K562 (cell line): ENCODE data around the gene HOXA11. TPM values are rescaled to one million over a fixed set of nuclear protein-coding genes. Genes with fewer than 3 reads are reported as not detected.

ENCODE experiments used
- ATAC-seq: fragments of 200-7000 bp; cut with Tn5 transposase; 3 replicates; pipeline ENCODE4 v1.9.1; 2020; ENCODE audit warnings: moderate library complexity
- BruUV-seq: library from RNA; stranded (reverse); fragments of 400-500 nt; replicated peaks from 2 replicates; lab custom pipeline; 2021; lab: Mats Ljungman, UMichigan
- CTCF ChIA-PET: fragments of 300-600 bp; formaldehyde crosslinking; extraction: SDS; loops from one replicate; lab custom pipeline; 2021; ENCODE audit warnings: low intra/inter-chr PET ratio; lab: Yijun Ruan, JAX
- POLR2A ChIA-PET: fragments of 300-600, 350-650 bp; sonication (Branson Sonifier 250); formaldehyde crosslinking; extraction: SDS; loops from one replicate; lab custom pipeline; 2021; ENCODE audit warnings: antibody characterized with exemption, inconsistent platforms; lab: Yijun Ruan, JAX
- DNase-seq, 4 experiments: peaks; one replicate each; pipeline versions ENCODE4 v3.0.0 to v3.0.0-alpha.2; 2011 to 2018; ENCODE audit warnings: low spot score in 3 of 4, mixed read lengths in 3 of 4; ENCODE audit errors: extremely low read depth in 1 of 4
- FAIRE-seq: peaks from 2 replicates; lab custom pipeline; 2011; peaks lifted over from hg19 to GRCh38; lab: Jason Lieb, UNC
- H2AFZ ChIP-seq: 2 replicates; pipeline ENCODE4 v1.6.0; 2011; ENCODE audit warnings: low read depth, low read length, control low read depth, inconsistent platforms
- H3K27ac ChIP-seq: fragments of 200-600 bp; 3 replicates; pipeline ENCODE4 v1.8.0; 2011; ENCODE audit warnings: low read depth, mild to moderate bottlenecking, control low read depth, inconsistent platforms, low read length, moderate library complexity, mixed read lengths; ENCODE audit errors: extremely low read depth
- H3K27me3 ChIP-seq, 2 experiments: fragments of 300-600 bp in 1 of 2; 2 replicates in 1 of 2; 3 replicates in 1 of 2; pipeline versions ENCODE4 v1.6.0 to v1.8.0; 2011; ENCODE audit warnings: inconsistent platforms in 2 of 2, low read length in 2 of 2, mild to moderate bottlenecking in 1 of 2, mixed read lengths in 1 of 2, moderate library complexity in 1 of 2; ENCODE audit not compliant: control insufficient read depth in 2 of 2, insufficient read depth in 2 of 2
- H3K36me3 ChIP-seq: fragments of 300-600 bp; 3 replicates; pipeline ENCODE4 v1.8.0; 2011; ENCODE audit warnings: mild to moderate bottlenecking, low read length, inconsistent platforms; ENCODE audit not compliant: control insufficient read depth, insufficient read depth
- H3K4me1 ChIP-seq, 2 experiments: fragments of 200-600 bp in 1 of 2; replicated peaks in 1 of 2; 2 replicates in 1 of 2; 3 replicates in 1 of 2; pipeline versions ENCODE4 v1.5.1 to v1.8.0; 2011; ENCODE audit warnings: inconsistent platforms in 2 of 2, low read length in 2 of 2, mild to moderate bottlenecking in 1 of 2, mixed read lengths in 1 of 2, moderate library complexity in 1 of 2; ENCODE audit not compliant: control insufficient read depth in 2 of 2, insufficient read depth in 2 of 2
- H3K4me2 ChIP-seq: 2 replicates; pipeline ENCODE4 v1.6.1; 2011; ENCODE audit warnings: low read length, control low read depth, inconsistent platforms, mixed read lengths; ENCODE audit not compliant: insufficient read depth
- H3K4me3 ChIP-seq: fragments of 200-600 bp; sonication (generic), shearing (Covaris generic); 2 replicates; pipeline ENCODE4 v1.5.1; 2016; ENCODE audit warnings: control low read depth, inconsistent platforms
- H3K79me2 ChIP-seq: fragments of 200-600 bp; 3 replicates; pipeline ENCODE4 v1.8.0; 2011; ENCODE audit warnings: low read length, inconsistent platforms; ENCODE audit not compliant: control insufficient read depth, insufficient read depth
- H3K9ac ChIP-seq, 2 experiments: 2 replicates each; pipeline versions ENCODE4 v1.6.0 to v1.6.1; 2011; ENCODE audit warnings: low read depth in 2 of 2, low read length in 2 of 2, control low read depth in 1 of 2, inconsistent platforms in 1 of 2, mild to moderate bottlenecking in 1 of 2, mixed read lengths in 1 of 2; ENCODE audit not compliant: insufficient read depth in 1 of 2
- H3K9me1 ChIP-seq: one replicate; pipeline ENCODE4 v1.6.0; 2011; ENCODE audit warnings: inconsistent platforms, mild to moderate bottlenecking, low read length, moderate library complexity; ENCODE audit not compliant: control insufficient read depth, insufficient read depth
- H3K9me3 ChIP-seq: replicated peaks from 2 replicates; pipeline ENCODE4 v1.5.1; 2011; ENCODE audit warnings: low read depth, low read length, inconsistent platforms; ENCODE audit not compliant: control insufficient read depth, insufficient read depth
- H4K20me1 ChIP-seq: replicated peaks from 2 replicates; pipeline ENCODE4 v1.6.1; 2011; ENCODE audit warnings: low read length, inconsistent platforms, mixed read lengths; ENCODE audit not compliant: control insufficient read depth, insufficient read depth
- BRD9 ChIP-seq: fragments of 450-650 bp; IDR thresholded peaks from 2 replicates; pipeline ENCODE4 v1.6.1; 2018; ENCODE audit warnings: low read depth; ENCODE audit not compliant: partially characterized antibody
- CBFA2T2 ChIP-seq: fragments of 450-650 bp; conservative IDR thresholded peaks from 2 replicates; pipeline ENCODE4 v1.6.1; 2017; ENCODE audit warnings: mild to moderate bottlenecking
- MEF2A ChIP-seq: IDR thresholded peaks from 2 replicates; pipeline ENCODE4 v1.6.1; 2011; ENCODE audit warnings: low read depth, mild to moderate bottlenecking, low read length, moderate library complexity; ENCODE audit not compliant: control insufficient read depth
- SRSF9 ChIP-seq: fragments of 200-400 bp; formaldehyde crosslinking; IDR thresholded peaks from 2 replicates; pipeline ENCODE4 v1.6.1; 2017; ENCODE audit warnings: low read depth, low read length, borderline replicate concordance
- TAF15 ChIP-seq: fragments of 200-400 bp; formaldehyde crosslinking; IDR thresholded peaks from 2 replicates; pipeline ENCODE4 v1.6.1; 2017; ENCODE audit warnings: mild to moderate bottlenecking, low read depth, low read length, moderate library complexity
- YY1 ChIP-seq, 3 experiments: IDR thresholded peaks; 2 replicates each; pipeline ENCODE4 v1.6.1; 2011; ENCODE audit warnings: low read length in 2 of 3, mild to moderate bottlenecking in 2 of 3, moderate library complexity in 2 of 3, borderline replicate concordance in 1 of 3, control low read depth in 1 of 3, low read depth in 1 of 3; ENCODE audit not compliant: insufficient read depth in 3 of 3, insufficient replicate concordance in 2 of 3, control insufficient read depth in 1 of 3, insufficient read length in 1 of 3; ENCODE audit errors: extremely low read depth in 1 of 3
- ZNF696 ChIP-seq: fragments of 250-450 bp; sonication (Bioruptor Pico); conservative IDR thresholded peaks from 2 replicates; pipeline ENCODE4 v1.4.0; 2020; ENCODE audit warnings: mild to moderate bottlenecking, moderate library complexity
- WGBS: fragments of 100-300 bp; shearing (Covaris generic); methylation state at CpG from one replicate; pipeline ENCODE4 v1.1.6; 2016; ENCODE audit warnings: low coverage, mixed read lengths; ENCODE audit not compliant: insufficient coverage; ENCODE audit errors: missing lambda C conversion rate; 5-methylcytosine and 5-hydroxymethylcytosine counted together
- in situ Hi-C: fragments of 300-500 bp; cut with MboI; formaldehyde crosslinking; loops from 4 replicates; pipeline ENCODE4 v1.15.0; 2018; ENCODE audit warnings: inconsistent platforms, mixed read lengths
- intact Hi-C: fragments of 100-400 bp; cut with micrococcal nuclease; formaldehyde crosslinking; loops from 2 replicates; pipeline ENCODE4 v1.14.2; 2022
- polyA plus RNA-seq, 8 experiments: library from polyadenylated mRNA; depleted of rRNA in 4 of 8; stranded (reverse) in 5 of 8; unstranded in 3 of 8; fragments of >200 nt; fragmentation: Nextera tagmentation in 2 of 8; fragmentation: Illumina TruSeq in 1 of 8; extraction: Ambion mirVana in 2 of 8; extraction: Trizol in 1 of 8; gene quantifications; 2 replicates each; pipeline versions ENCODE4 v1.2.1 to v1.2.3, GENCODE V29; 2011 to 2014; ENCODE audit warnings: inconsistent platforms in 1 of 8, missing spikeins in 1 of 8
- total RNA-seq, 7 experiments: library from RNA; depleted of rRNA in 6 of 7; stranded (reverse); fragments of >200 nt in 6 of 7; fragmentation: Illumina TruSeq in 2 of 7; extraction: Trizol in 2 of 7; gene quantifications; 2 replicates each; pipeline versions ENCODE4 v1.2.1 to v1.2.3, GENCODE V29; 2011 to 2021; ENCODE audit warnings: low replicate concordance in 1 of 7
- TF ChIP-seq, protein P1 (sequence below): fragments of 450-650 bp; IDR thresholded peaks from 2 replicates; pipeline ENCODE4 v1.6.1; 2016; ENCODE audit warnings: low read depth, mild to moderate bottlenecking, moderate library complexity

HOXA11 gene
- total and polyA plus RNA-seq, 9 of the 15 experiments (the other 6 are each of a cell fraction or from before 2014, with no cell fraction given) = not detected

GRCh38 chr7:27155816-27156507 lies 29.1 kb downstream of the HOXA11 start:
- in situ Hi-C loops = loop anchor here (25.0 kb wide), 3 partner anchors 644 to 1269 kb away; no protein-coding TSS in a partner anchor
- CTCF ChIA-PET = interaction anchor here (0.6 kb wide), 1 partner anchor 461 kb away, joined by 3 read pairs; no protein-coding TSS in a partner anchor
- H2AFZ ChIP-seq = no peak overlapping the region
- no TSS peak for BruUV-seq
- peaks cover 26 to 89% of the 10 kb centered on the region in 2 experiments; a peak in 4 of 5 replicates for H3K27me3 ChIP-seq
- H3K9ac ChIP-seq = no peak overlapping the region
- FAIRE-seq (no peak), DNase-seq (no peak), ATAC-seq (no peak)
- no peak overlapping the region for H3K4me3 ChIP-seq
- H3K9me3 ChIP-seq = no peaks in the 10 kb centered on the region
- WGBS = 57% methylated on average over 58 of the region's 63 CpGs
- POLR2A ChIA-PET = interaction anchor here (0.6 kb wide), 1 partner anchor 918 kb away, joined by 4 read pairs; no protein-coding TSS in a partner anchor
- no peaks in the 10 kb centered on the region for H3K79me2 ChIP-seq
- H3K27ac ChIP-seq = no peak overlapping the region
- no peak overlapping the region for H3K4me2 ChIP-seq
- TF ChIP-seq, protein P1, sequence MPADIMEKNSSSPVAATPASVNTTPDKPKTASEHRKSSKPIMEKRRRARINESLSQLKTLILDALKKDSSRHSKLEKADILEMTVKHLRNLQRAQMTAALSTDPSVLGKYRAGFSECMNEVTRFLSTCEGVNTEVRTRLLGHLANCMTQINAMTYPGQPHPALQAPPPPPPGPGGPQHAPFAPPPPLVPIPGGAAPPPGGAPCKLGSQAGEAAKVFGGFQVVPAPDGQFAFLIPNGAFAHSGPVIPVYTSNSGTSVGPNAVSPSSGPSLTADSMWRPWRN = no peak
- no peak for TF ChIP-seq YY1 (IDR thresholded peaks at IDR 0.05; ENCODE audit: borderline replicate concordance in 1 of 3, control insufficient read depth in 1 of 3, extremely low read depth in 1 of 3, insufficient read depth in 3 of 3, insufficient read length in 1 of 3, insufficient replicate concordance in 2 of 3, low read depth in 1 of 3, low read length in 2 of 3)
- TF ChIP-seq MEF2A = no peak
- TF ChIP-seq TAF15 = no peak
- TF ChIP-seq CBFA2T2 = no peak
- TF ChIP-seq BRD9 = no peak
- TF ChIP-seq SRSF9 = no peak
- no peak for TF ChIP-seq ZNF696 (CRISPR knock-in tag)
- H3K4me1 ChIP-seq = peaks cover 0 to 17% of the 10 kb centered on the region in 2 experiments; a peak in 2 of 5 replicates
- H3K9me1 ChIP-seq = no peaks in the 10 kb centered on the region
- intact Hi-C loops = no loop called here
- H3K36me3 ChIP-seq = no peaks in the 10 kb centered on the region
- no peaks in the 10 kb centered on the region for H4K20me1 ChIP-seq
